GM19023 (cell line): ENCODE results near the gene SIRT1.
"Not testable (repeated sequence)": the region's sequence is repeated elsewhere in the genome, so short reads cannot be mapped to it uniquely, and the experiment has no call there.

Experiments used
- ATAC-seq: cut with Tn5 transposase; IDR thresholded peaks from one replicate; pipeline ENCODE4 v1.9.1; 2021; ENCODE audit warnings: mild to moderate bottlenecking, moderate library complexity; ENCODE audit not compliant: unreplicated experiment

The SIRT1 gene

DNA sequence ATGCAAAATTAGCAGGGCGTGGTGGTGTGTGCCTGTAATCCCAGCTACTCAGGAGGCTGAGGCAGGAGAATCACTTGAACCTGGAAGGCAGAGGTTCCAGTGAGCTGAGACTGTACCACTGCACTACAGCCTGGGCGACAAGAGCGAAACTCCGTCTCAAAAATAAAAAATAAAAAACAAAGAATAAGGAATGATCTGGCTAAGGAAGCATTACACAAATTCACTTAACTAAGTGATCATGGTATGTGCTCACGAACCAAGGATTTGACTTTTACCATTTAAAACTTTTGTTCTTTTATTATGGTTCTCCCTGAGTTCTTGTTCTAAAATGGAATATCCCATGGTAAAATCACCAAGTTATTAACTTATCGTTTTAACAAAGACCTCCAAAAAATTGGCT lies 71.2 kb downstream of the SIRT1 start:
- ATAC-seq = no peak

GRCh38 chr10:67959839-67960476 lies 75.5 kb downstream of the SIRT1 start:
- ATAC-seq = no peak

DNA sequence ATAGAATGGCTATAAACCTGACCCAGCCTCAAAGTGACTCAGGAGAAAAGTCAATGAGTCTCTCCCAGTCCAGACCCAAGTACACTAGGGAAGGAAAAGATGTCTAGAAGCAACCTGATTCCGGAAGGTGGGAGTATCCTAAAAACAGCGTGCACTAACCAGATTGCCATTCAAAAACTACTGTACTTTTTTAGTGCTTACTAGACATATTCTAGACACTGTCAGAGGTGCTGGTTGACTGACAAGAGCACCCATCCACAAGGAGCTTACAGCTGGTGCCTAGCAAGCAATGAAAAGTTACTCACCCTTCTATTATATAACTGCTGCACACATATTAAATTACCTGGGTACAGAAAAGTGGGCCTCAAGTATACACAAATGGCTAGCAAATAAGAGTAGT lies 81.0 kb downstream of the SIRT1 start:
- ATAC-seq = no peak

DNA sequence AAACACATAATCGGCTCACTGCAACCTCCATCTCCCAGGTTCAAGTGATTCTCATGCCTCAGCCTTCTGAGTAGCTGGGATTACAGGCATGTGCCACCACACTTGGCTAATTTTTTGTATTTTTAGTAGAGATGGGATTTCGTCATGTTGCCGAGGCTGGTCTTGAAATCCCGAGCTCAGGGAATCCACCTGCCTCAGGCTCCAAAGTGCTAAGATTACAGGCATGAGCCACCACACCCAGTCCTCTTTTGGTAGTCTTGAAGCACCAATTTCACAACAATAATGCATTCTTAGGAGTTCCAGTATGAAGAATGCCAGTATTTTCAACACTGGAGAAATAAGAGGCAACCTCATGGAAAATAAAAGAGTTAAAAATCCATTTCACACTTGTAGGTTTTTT lies 81.6 kb downstream of the SIRT1 start:
- not testable (repeated sequence) for ATAC-seq
